Smooth muscle cell (in vitro differentiated cells): ENCODE data around the gene PARD3. TPM values are rescaled to one million over a fixed set of nuclear protein-coding genes. Genes with fewer than 3 reads are reported as not detected.

ENCODE experiments used
- DNase-seq: peaks from one replicate; lab custom pipeline; 2025; ENCODE audit not compliant: unreplicated experiment; lab: John Stamatoyannopoulos, UW
- H2AFZ ChIP-seq: fragments of 200-600 bp; sonication (generic); 2 replicates; pipeline ENCODE4 v1.6.0; 2016; ENCODE audit warnings: antibody characterized with exemption, low read depth, mild to moderate bottlenecking
- H3F3A ChIP-seq: fragments of 200-600 bp; sonication (generic); 2 replicates; pipeline ENCODE4 v1.6.0; 2017; ENCODE audit warnings: antibody characterized with exemption, low read depth
- H3K27ac ChIP-seq: fragments of 200-600 bp; sonication (generic); 2 replicates; pipeline ENCODE4 v1.5.1; 2016; ENCODE audit warnings: low read depth, mild to moderate bottlenecking
- H3K27me3 ChIP-seq: fragments of 200-600 bp; sonication (generic); 2 replicates; pipeline ENCODE4 v1.6.1; 2016; ENCODE audit warnings: low read depth, mild to moderate bottlenecking
- H3K36me3 ChIP-seq: fragments of 200-600 bp; sonication (generic); 2 replicates; pipeline ENCODE4 v1.5.1; 2016; ENCODE audit warnings: low read depth
- H3K4me1 ChIP-seq: fragments of 200-600 bp; sonication (generic); 2 replicates; pipeline ENCODE4 v1.5.1; 2016; ENCODE audit warnings: low read depth
- H3K4me2 ChIP-seq: fragments of 200-600 bp; sonication (generic); 2 replicates; pipeline ENCODE4 v1.6.0; 2016; ENCODE audit warnings: mild to moderate bottlenecking
- H3K4me3 ChIP-seq: fragments of 200-600 bp; sonication (generic); 2 replicates; pipeline ENCODE4 v1.5.1; 2016; ENCODE audit warnings: mild to moderate bottlenecking
- H3K79me2 ChIP-seq: fragments of 200-600 bp; sonication (generic); 2 replicates; pipeline ENCODE4 v1.6.0; 2016; ENCODE audit warnings: low read depth, mild to moderate bottlenecking
- H3K9ac ChIP-seq: fragments of 200-600 bp; sonication (generic); 2 replicates; pipeline ENCODE4 v1.6.0; 2016; ENCODE audit warnings: low read depth
- H3K9me3 ChIP-seq: fragments of 200-600 bp; sonication (generic); replicated peaks from 2 replicates; pipeline ENCODE4 v1.5.1; 2016; ENCODE audit warnings: low read depth
- H4K20me1 ChIP-seq: fragments of 200-600 bp; sonication (generic); 2 replicates; pipeline ENCODE4 v1.6.0; 2016; ENCODE audit warnings: low read depth
- WGBS: methylation state at CpG from one replicate; pipeline ENCODE4 v1.1.7; 2016; ENCODE audit warnings: low lambda C conversion rate; 5-methylcytosine and 5-hydroxymethylcytosine counted together
- polyA plus RNA-seq: library from polyadenylated mRNA; unstranded; fragments of >200 nt; fragmentation: Nextera tagmentation; extraction: Ambion mirVana; gene quantifications from 2 replicates; pipeline ENCODE4 v1.2.1, GENCODE V29; 2016
- total RNA-seq: library from RNA; depleted of rRNA; stranded (reverse); fragments of >200 nt; gene quantifications from 2 replicates; pipeline ENCODE4 v1.2.3, GENCODE V29; 2014
- TF ChIP-seq, protein P1 (sequence below): fragments of 200-600 bp; sonication (generic); IDR thresholded peaks from 2 replicates; pipeline ENCODE4 v1.5.1; 2017; ENCODE audit warnings: borderline replicate concordance, mild to moderate bottlenecking, antibody characterized with exemption; ENCODE audit not compliant: insufficient read depth, poor library complexity, severe bottlenecking

PARD3 gene
- total and polyA plus RNA-seq, 2 experiments from 2014 or later = 17.5 to 26.0 TPM

DNA sequence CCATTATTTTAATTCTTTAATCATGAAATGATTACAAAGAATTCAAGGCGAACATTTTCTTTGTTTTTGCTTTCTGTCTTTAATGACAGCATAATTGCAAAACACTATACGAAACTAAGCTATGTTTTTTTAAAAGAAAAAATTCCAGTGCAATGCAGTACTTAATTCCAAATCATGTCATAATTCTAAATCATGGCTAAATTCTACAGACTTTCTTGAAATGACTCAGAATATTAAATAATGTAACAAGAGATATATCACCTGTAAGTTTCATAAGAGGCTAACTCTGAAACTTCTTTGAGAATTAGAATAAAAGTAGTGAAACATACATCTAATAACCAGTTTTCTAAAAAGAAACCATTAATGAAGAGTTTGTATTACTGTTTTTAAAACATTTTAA lies 671.6 kb downstream of the PARD3 start:
- Histone ChIP-seq H3K4me3 (no peak overlapping the region), H3K79me2 (no peaks in the 10 kb centered on the region), H4K20me1 (no peaks in the 10 kb centered on the region), H3K9me3 (no peaks in the 10 kb centered on the region), H2AFZ (no peak overlapping the region), H3K9ac (no peak overlapping the region), H3F3A (no peaks in the 10 kb centered on the region), H3K36me3 (no peaks in the 10 kb centered on the region), H3K27ac (no peak overlapping the region), H3K4me1 (peaks cover 18% of the 10 kb centered on the region), H3K27me3 (no peaks in the 10 kb centered on the region), H3K4me2 (no peak overlapping the region)
- DNase-seq = no peak
- TF ChIP-seq, protein P1, sequence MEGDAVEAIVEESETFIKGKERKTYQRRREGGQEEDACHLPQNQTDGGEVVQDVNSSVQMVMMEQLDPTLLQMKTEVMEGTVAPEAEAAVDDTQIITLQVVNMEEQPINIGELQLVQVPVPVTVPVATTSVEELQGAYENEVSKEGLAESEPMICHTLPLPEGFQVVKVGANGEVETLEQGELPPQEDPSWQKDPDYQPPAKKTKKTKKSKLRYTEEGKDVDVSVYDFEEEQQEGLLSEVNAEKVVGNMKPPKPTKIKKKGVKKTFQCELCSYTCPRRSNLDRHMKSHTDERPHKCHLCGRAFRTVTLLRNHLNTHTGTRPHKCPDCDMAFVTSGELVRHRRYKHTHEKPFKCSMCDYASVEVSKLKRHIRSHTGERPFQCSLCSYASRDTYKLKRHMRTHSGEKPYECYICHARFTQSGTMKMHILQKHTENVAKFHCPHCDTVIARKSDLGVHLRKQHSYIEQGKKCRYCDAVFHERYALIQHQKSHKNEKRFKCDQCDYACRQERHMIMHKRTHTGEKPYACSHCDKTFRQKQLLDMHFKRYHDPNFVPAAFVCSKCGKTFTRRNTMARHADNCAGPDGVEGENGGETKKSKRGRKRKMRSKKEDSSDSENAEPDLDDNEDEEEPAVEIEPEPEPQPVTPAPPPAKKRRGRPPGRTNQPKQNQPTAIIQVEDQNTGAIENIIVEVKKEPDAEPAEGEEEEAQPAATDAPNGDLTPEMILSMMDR = no peak
- 98% methylated on average over 2 of the region's 2 CpGs for WGBS

DNA sequence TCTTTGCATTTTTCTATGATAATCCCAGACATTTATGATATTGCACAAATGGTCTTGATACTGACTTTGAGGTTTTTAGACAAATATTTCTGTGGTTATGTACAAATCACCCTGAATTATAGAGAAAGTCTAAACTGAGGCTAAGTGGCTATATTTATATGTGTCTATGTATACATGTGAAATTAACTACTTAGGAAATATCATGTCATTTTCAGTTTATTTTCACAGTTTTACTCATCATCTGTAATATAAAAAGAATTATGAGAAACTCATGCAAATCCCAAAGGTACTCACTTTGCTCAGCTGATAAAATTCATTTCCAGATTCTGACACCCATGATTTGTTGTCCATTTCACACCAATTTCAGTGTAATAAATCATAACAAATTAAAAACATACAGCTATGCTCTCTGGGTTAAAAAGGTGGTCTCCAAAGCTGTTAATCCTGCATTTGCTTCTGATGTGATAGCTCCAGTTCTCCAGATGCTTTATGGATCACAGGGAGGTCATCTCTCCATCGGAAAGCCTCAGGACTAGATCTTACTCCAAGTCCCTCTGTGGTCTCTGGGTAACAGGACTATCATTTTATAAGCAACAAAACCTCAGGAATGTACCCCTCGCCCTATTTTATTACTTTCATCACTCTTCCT lies 673.9 kb downstream of the PARD3 start:
- TF ChIP-seq, protein P1 = no peak
- Histone ChIP-seq H3K4me3 (no peak overlapping the region), H2AFZ (no peak overlapping the region), H3K36me3 (no peaks in the 10 kb centered on the region), H3K4me1 (peaks cover 5% of the 10 kb centered on the region), H3K27me3 (no peaks in the 10 kb centered on the region), H3K27ac (no peak overlapping the region), H3K4me2 (no peak overlapping the region), H3K9ac (no peak overlapping the region), H3K79me2 (no peaks in the 10 kb centered on the region), H3K9me3 (no peaks in the 10 kb centered on the region), H4K20me1 (no peaks in the 10 kb centered on the region), H3F3A (peaks cover 6% of the 10 kb centered on the region)
- WGBS = 67% methylated on average over 2 of the region's 2 CpGs
- DNase-seq = no peak

GRCh38 chr10:34139559-34139958 lies 675.5 kb downstream of the PARD3 start:
- H3K4me3 ChIP-seq = no peak overlapping the region
- H2AFZ ChIP-seq = no peak overlapping the region
- no peaks in the 10 kb centered on the region for H3K9me3 ChIP-seq
- no peaks in the 10 kb centered on the region for H3K27me3 ChIP-seq
- no peaks in the 10 kb centered on the region for H3K4me1 ChIP-seq
- no peaks in the 10 kb centered on the region for H4K20me1 ChIP-seq
- 7% methylated on average over 3 of the region's 3 CpGs for WGBS
- H3F3A ChIP-seq = peaks cover 6% of the 10 kb centered on the region
- peak overlapping the region; percentile 4 for H3K9ac ChIP-seq
- H3K36me3 ChIP-seq = no peaks in the 10 kb centered on the region
- no peak for DNase-seq
- peak overlapping the region; percentile 66 for H3K27ac ChIP-seq
- H3K4me2 ChIP-seq = peak overlapping the region; percentile 38
- TF ChIP-seq, protein P1 = no peak
- H3K79me2 ChIP-seq = no peaks in the 10 kb centered on the region

- Histone ChIP-seq H3K9me3 (no peaks in the 10 kb centered on the region), H3K27me3 (no peaks in the 10 kb centered on the region), H3F3A (peaks cover 6% of the 10 kb centered on the region), H3K27ac (peak overlapping the region; percentile 66), H3K4me3 (no peak overlapping the region), H3K36me3 (no peaks in the 10 kb centered on the region), H3K4me2 (no peak overlapping the region), H2AFZ (no peak overlapping the region), H3K79me2 (no peaks in the 10 kb centered on the region), H4K20me1 (no peaks in the 10 kb centered on the region), H3K4me1 (no peaks in the 10 kb centered on the region), H3K9ac (no peak overlapping the region)
- TF ChIP-seq, protein P1 = no peak
- WGBS = 26% methylated on average over 2 of the region's 2 CpGs
- no peak for DNase-seq
Observed at GRCh38 chr10:34137955-34138354, 677.1 kb downstream of the PARD3 start.
